Measurements from ENCODE around the gene LRCH1. TPM values are rescaled to one million over a fixed set of nuclear protein-coding genes. Genes with fewer than 3 reads are reported as not detected.

Gene LRCH1
- total RNA-seq, 4 donors from 2014 or later = 42.7 to 66.0 (median 53.1) TPM

DNA sequence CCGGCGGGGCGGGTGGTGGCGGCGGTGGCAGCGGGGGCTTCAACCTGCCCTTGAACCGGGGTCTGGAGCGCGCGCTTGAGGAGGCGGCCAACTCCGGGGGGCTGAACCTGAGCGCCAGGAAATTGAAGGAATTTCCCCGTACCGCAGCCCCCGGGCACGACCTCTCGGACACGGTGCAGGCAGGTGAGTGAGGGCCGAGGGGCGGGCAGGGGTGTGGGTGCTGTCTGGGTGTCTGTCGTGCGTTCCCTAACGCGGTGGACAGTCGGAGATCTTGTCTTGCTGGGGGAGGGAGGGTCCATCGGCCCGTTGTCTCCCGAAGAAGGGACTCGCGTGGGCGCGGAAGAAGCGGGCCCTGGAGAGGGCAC lies 533 bp downstream of the LRCH1 start:
- WGBS = no CpG with 5 or more reads among the region's 34 CpGs
- H3K36me3 ChIP-seq = no peaks in the 10 kb centered on the region
- H3K4me3 ChIP-seq = peak overlapping the region; percentile 81 to 99 (median 90)
- H3K9me3 ChIP-seq = no peaks in the 10 kb centered on the region
- peak overlapping the region; percentile 95 to 98 (median 96) for H3K27ac ChIP-seq (replicated peaks in 1 of 4)
- no peaks in the 10 kb centered on the region for H3K27me3 ChIP-seq
- intact Hi-C loops (cut with DNase I) = loop anchor here (5.0 kb wide), 4 partner anchors 61 to 244 kb away; partner anchors contain the start of gene ESD
- no peak for TF ChIP-seq POLR2AphosphoS5 (IDR thresholded peaks at IDR 0.05)
- TF ChIP-seq POLR2A (IDR thresholded peaks at IDR 0.05; ENCODE audit: low read depth) = no peak
- TF ChIP-seq CTCF (IDR thresholded peaks at IDR 0.05) = no peak
- TF ChIP-seq EP300 (IDR thresholded peaks at IDR 0.05) = no peak
- no peak for DNase-seq (ENCODE audit: extremely low spot score)
- H3K4me1 ChIP-seq = peaks cover 18 to 42% (median 39%) of the 10 kb centered on the region in 4 donors

DNA sequence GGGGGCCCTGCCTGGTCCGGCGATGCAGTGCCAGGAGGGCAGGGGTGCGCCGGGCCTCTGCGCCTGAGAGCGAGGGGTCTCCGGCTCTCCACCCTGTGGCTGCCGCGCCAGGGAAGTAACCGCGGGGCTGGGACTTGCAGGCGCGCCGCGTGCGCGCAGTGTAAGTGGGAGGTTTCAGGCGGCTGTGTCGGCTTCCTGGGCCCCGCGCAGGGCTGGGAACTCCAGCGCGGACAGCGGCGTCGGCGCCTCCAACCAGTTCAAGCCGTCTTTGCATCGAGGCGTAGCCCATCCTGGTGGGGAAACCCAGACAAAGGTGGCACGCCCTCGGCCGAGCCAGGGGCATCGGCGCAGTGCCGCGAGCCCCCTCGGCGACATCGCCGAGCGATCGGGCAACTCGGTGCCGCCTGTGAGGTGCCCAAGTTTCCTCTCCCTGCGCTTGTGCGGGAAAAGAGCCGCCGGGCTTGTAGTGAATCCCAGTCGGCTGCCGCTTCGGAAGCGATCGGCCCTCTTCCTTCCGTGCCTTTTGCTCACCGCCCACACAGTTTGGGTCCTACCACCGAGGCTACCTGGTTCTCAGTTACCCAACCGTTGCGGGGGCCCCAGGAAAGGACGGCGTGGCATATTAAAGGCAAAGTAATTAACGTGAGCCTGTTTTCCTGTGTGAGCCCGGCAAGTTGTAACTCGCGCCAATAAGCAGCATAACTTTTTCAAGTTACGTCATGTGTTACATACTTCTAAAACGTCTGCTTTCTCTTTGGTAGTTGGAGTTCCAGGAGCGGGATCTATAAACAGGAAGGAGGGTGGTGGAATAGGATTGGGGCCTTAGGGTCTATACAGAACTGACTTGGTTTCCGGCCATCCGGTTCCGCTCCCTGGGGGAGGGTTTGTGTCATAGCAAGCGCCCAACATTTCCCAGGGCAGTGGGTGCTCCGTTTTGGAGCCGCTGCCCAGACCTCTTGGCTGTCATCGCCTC lies 1.2 kb downstream of the LRCH1 start:
- H3K4me1 ChIP-seq = peaks cover 18 to 49% (median 46%) of the 10 kb centered on the region in 4 donors
- H3K27me3 ChIP-seq = no peaks in the 10 kb centered on the region
- H3K36me3 ChIP-seq = no peaks in the 10 kb centered on the region
- no peak for DNase-seq (ENCODE audit: extremely low spot score)
- peak overlapping the region; percentile 95 to 98 (median 96) for H3K27ac ChIP-seq (replicated peaks in 1 of 4)
- TF ChIP-seq POLR2AphosphoS5 (IDR thresholded peaks at IDR 0.05) = peak; percentile 45 to 50
- no peak for TF ChIP-seq EP300 (IDR thresholded peaks at IDR 0.05)
- TF ChIP-seq POLR2A (IDR thresholded peaks at IDR 0.05; ENCODE audit: low read depth) = peak; percentile 46
- peak in 2 of 3 experiments; percentile 15 to 55 for TF ChIP-seq CTCF (IDR thresholded peaks at IDR 0.05)
- intact Hi-C loops (cut with DNase I) = loop anchor here (5.0 kb wide), 4 partner anchors 62 to 243 kb away; partner anchors contain the start of gene ESD
- no peaks in the 10 kb centered on the region for H3K9me3 ChIP-seq
- under 1% methylated on average over 43 of the region's 75 CpGs for WGBS
- peak overlapping the region; percentile 81 to 99 (median 90) for H3K4me3 ChIP-seq

DNA sequence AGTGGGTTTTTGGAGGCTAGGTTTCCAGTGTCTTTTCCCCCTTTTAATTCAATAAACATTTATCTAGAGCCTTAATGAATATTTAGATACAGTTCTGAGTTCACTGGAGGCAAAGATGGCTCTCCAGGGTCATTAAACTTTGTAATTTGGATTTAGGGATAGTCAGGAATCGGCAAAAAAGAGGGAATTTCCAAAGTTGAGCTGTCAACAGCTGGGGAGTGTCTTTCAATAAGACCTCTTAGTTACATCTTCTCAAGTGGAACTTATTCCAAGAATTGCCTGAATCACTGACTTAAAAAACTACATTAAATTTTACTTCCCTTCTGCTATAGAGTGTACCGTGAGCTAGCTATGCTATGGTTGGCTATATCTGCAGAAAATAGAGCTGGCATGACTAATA lies 2.0 kb downstream of the LRCH1 start:
- no peak for DNase-seq (ENCODE audit: extremely low spot score)
- WGBS = 17% methylated on average over 2 of the region's 2 CpGs
- H3K27me3 ChIP-seq = no peaks in the 10 kb centered on the region
- H3K36me3 ChIP-seq = no peaks in the 10 kb centered on the region
- intact Hi-C loops (cut with DNase I) = loop anchor here (5.0 kb wide), 4 partner anchors 63 to 242 kb away; partner anchors contain the start of gene ESD
- no peaks in the 10 kb centered on the region for H3K9me3 ChIP-seq
- no peak for TF ChIP-seq CTCF (IDR thresholded peaks at IDR 0.05)
- no peak for TF ChIP-seq POLR2A (IDR thresholded peaks at IDR 0.05; ENCODE audit: low read depth)
- TF ChIP-seq EP300 (IDR thresholded peaks at IDR 0.05) = no peak
- TF ChIP-seq POLR2AphosphoS5 (IDR thresholded peaks at IDR 0.05) = no peak
- peaks cover 23 to 57% (median 53%) of the 10 kb centered on the region in 4 donors for H3K4me1 ChIP-seq
- peak overlapping the region; percentile 81 to 99 (median 90) for H3K4me3 ChIP-seq
- H3K27ac ChIP-seq (replicated peaks in 1 of 4) = peak overlapping the region; percentile 95 to 98 (median 96)

DNA sequence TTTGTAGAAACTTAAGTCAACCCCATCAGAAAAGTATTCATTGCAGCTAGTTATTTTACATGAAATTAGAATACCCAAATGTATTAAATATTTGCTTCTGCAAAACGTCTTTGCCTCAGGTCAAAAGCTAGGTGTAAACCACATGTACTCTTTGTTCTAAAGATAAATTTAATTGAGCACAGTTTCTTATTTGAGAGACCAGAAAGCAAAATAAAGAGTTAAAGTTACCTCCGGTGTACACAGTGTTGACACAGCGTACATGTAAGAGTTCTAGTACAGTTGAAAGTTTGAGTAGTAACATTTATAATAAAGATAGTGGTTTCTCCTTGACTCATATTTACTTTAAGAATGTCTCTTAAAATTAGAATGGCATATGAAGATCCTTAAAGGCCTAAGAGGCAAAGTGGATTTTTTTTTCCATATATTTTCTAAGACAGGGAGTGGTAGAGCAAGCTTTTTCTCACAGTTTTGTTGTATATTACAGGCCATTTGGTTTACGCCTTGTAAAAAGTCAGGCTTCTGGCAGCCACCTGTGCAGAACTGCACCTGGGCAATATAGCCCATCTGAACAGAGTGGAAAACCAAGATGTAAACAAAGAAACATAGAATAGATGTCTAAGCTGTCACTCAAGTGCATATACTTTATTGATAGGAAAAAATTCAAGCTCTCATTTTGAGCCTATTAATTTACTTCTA lies 2.9 kb downstream of the LRCH1 start:
- WGBS = 44% methylated on average over 4 of the region's 4 CpGs
- H3K27me3 ChIP-seq = no peaks in the 10 kb centered on the region
- peak overlapping the region; percentile 95 to 98 (median 96) for H3K27ac ChIP-seq (replicated peaks in 1 of 4)
- TF ChIP-seq POLR2A (IDR thresholded peaks at IDR 0.05; ENCODE audit: low read depth) (no peak), EP300 (IDR thresholded peaks at IDR 0.05) (no peak), CTCF (IDR thresholded peaks at IDR 0.05) (no peak), POLR2AphosphoS5 (IDR thresholded peaks at IDR 0.05) (no peak)
- H3K4me1 ChIP-seq = peaks cover 23 to 66% (median 62%) of the 10 kb centered on the region in 4 donors
- peak overlapping the region in 3 of 4 donors; percentile 87 to 99 (median 92) for H3K4me3 ChIP-seq
- no peak for DNase-seq (ENCODE audit: extremely low spot score)
- intact Hi-C loops (cut with DNase I) = no loop called here
- H3K9me3 ChIP-seq = no peaks in the 10 kb centered on the region
- no peaks in the 10 kb centered on the region for H3K36me3 ChIP-seq

All from esophagus muscularis mucosa (tissue), 4 donors.